Keratinocyte (primary cell): ENCODE measurements around the gene LCMT1.

Experiments
- CTCF ChIP-seq, 3 experiments: IDR thresholded peaks in 1 of 3; conservative IDR thresholded peaks in 1 of 3; optimal IDR thresholded peaks in 1 of 3; 2 replicates in 2 of 3; 3 replicates in 1 of 3; pipeline versions ENCODE3 to v1.5.1; 2011; ENCODE audit warnings: low read length in 3 of 3, mild to moderate bottlenecking in 3 of 3, moderate library complexity in 2 of 3, control low read depth in 1 of 3, inconsistent platforms in 1 of 3; ENCODE audit not compliant: insufficient read depth in 2 of 3; ENCODE audit errors: extremely low read depth in 1 of 3
- EZH2 ChIP-seq: IDR thresholded peaks from one replicate; pipeline ENCODE4 v1.6.1; 2012; ENCODE audit warnings: inconsistent platforms, mild to moderate bottlenecking, low read length, moderate library complexity

GRCh38 chr16:25161753-25162367 lies 50.3 kb downstream of the LCMT1 start:
- TF ChIP-seq CTCF (optimal IDR thresholded peaks at IDR 0.05 in 1 of 3, IDR thresholded peaks at IDR 0.05 in 1 of 3, conservative IDR thresholded peaks at IDR 0.05 in 1 of 3; ENCODE audit: extremely low read depth in 1 of 3, insufficient read depth in 2 of 3, low read length in 3 of 3) (no peak), EZH2 (no peak)
